ENCODE results near the gene RASA3. TPM values are rescaled to one million over a fixed set of nuclear protein-coding genes. Genes with fewer than 3 reads are reported as not detected.

RASA3 gene
- total and polyA plus RNA-seq, 10 of the 15 experiments (the other 5 are each of a cell fraction or from before 2014, with no cell fraction given), result 0.79 to 33.9 (median 17.6) TPM

- TF ChIP-seq CBX3 (IDR thresholded peaks at IDR 0.05; ENCODE audit: borderline replicate concordance, low read depth) (no peak), SKIL (IDR thresholded peaks at IDR 0.05; ENCODE audit: low read depth, poor library complexity, severe bottlenecking) (peak; percentile 96), SIN3A (IDR thresholded peaks at IDR 0.05; ENCODE audit: low read depth, low read length) (no peak), CTCF (IDR thresholded peaks at IDR 0.05 in 2 of 3, conservative IDR thresholded peaks at IDR 0.05 in 1 of 3; ENCODE audit: control insufficient read depth in 2 of 3, extremely low read depth in 1 of 3, insufficient read depth in 1 of 3, low read depth in 3 of 3, low read length in 3 of 3) (no peak), TARDBP (IDR thresholded peaks at IDR 0.05; ENCODE audit: borderline replicate concordance) (no peak), BCLAF1 (IDR thresholded peaks at IDR 0.05) (no peak), NFIC (IDR thresholded peaks at IDR 0.05; ENCODE audit: low read depth, low read length) (peak; percentile 76; the same call in 1 of the 2 replicates), MTA3 (IDR thresholded peaks at IDR 0.05; ENCODE audit: borderline replicate concordance, low read length) (peak; percentile 91; the same call in 1 of the 2 replicates), SRF (IDR thresholded peaks at IDR 0.05; ENCODE audit: low read depth in 2 of 2, low read length in 2 of 2) (0 out of 4 replicates have a peak, but pooled peaks of 1 of the 2 experiments have one; percentile 25), E4F1 (IDR thresholded peaks at IDR 0.05; ENCODE audit: borderline replicate concordance, partially characterized antibody) (no peak), EGR1 (IDR thresholded peaks at IDR 0.05; ENCODE audit: borderline replicate concordance in 1 of 2, low read depth in 2 of 2, low read length in 2 of 2) (peak in 1 of 2 experiments; percentile 15; a peak in 1 of 3 replicates), PBX3 (IDR thresholded peaks at IDR 0.05; ENCODE audit: insufficient replicate concordance, low read depth, low read length) (peak; percentile 36), HDGF (IDR thresholded peaks at IDR 0.05) (no peak), NBN (IDR thresholded peaks at IDR 0.05) (no peak), POLR2AphosphoS2 (IDR thresholded peaks at IDR 0.05; ENCODE audit: low read depth, low read length) (no peak)
These were observed 201.5 kb downstream of the RASA3 start (continued) for GRCh38 chr13:113930671-113931637.

Measured in GM12878 (cell line).